Ectodermal cell (in vitro differentiated cells): ENCODE results near the gene RBM38.
A peak's percentile ranks its signal among the peaks of the same experiment; 100 is the strongest.

ENCODE experiments used
- H3K27ac ChIP-seq: 2 replicates; pipeline ENCODE4 v1.7.0; 2013; ENCODE audit warnings: mild to moderate bottlenecking, low read depth, low read length; ENCODE audit not compliant: insufficient read depth, poor library complexity, severe bottlenecking
- H3K27me3 ChIP-seq: 2 replicates; pipeline ENCODE4 v1.7.0; 2013; ENCODE audit warnings: mild to moderate bottlenecking, low read length; ENCODE audit not compliant: insufficient read depth, control insufficient read depth, poor library complexity, severe bottlenecking
- H3K36me3 ChIP-seq: one replicate; pipeline ENCODE4 v1.7.0; 2013; ENCODE audit warnings: low read length; ENCODE audit not compliant: control insufficient read depth, insufficient read depth
- H3K4me1 ChIP-seq: one replicate; pipeline ENCODE4 v1.7.0; 2013; ENCODE audit warnings: low read length; ENCODE audit not compliant: control insufficient read depth, insufficient read depth
- H3K4me3 ChIP-seq: 2 replicates; pipeline ENCODE4 v1.7.0; 2013; ENCODE audit warnings: low read depth, low read length, control low read depth; ENCODE audit not compliant: insufficient read depth
- H3K9me3 ChIP-seq: 2 replicates; pipeline ENCODE4 v1.7.0; 2013; ENCODE audit warnings: mild to moderate bottlenecking, low read length, moderate library complexity; ENCODE audit not compliant: control insufficient read depth
- WGBS, 2 experiments: methylation state at CpG; one replicate each; pipeline ENCODE4 v1.1.7; 2013; ENCODE audit warnings: missing lambda C conversion rate in 2 of 2; 5-methylcytosine and 5-hydroxymethylcytosine counted together

The RBM38 gene

DNA sequence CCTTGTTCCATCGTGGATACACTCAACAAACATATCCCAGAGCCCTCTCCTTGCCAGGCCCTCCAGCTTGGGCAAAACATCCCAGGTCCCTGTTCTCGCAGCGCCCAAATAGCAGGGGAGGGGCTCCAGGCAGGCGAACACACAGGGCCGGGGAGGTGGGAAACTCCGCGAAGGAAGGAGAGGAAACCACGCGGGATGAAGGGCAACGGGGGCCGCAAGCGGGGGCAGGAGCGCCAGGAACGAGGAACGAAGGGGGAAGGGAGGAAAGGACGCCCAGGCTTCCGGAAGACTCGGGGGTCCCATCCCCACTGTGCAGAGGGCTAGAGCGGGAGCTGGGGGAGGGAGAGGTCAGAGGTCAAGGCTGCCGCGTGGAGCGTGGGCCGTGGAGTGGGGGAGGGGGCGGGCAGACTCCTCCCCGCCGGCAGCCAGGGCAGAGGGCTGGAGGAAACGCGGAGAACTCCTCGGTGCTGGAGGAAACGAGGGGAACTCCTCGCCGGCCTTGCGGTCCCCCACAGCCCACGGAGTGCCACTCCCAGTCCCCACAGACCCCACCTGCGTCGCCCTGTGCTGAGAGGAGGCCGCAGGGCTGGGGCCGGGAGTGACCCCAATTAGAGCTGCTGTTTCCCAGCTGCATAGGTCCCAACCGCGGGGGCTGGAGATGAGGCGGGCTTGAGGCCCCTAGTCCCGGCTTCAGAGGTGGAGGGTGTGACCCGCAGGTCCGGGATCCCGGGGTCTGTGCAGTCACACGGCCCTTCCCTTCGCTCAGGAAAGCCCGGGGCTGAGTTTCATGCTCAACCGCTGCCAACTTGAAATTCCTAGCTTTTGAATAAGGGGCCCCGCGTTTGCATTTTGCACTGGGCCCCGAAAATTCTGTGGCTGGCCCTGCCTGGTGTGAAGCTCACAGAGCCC, 1.2 kb upstream of the RBM38 start:
- peaks cover 31% of the 10 kb centered on the region for H3K4me1 ChIP-seq
- peaks cover 16% of the 10 kb centered on the region for H3K27me3 ChIP-seq
- H3K27ac ChIP-seq, result no peak overlapping the region
- no peaks in the 10 kb centered on the region for H3K9me3 ChIP-seq
- H3K4me3 ChIP-seq, result peak overlapping the region; percentile 36
- 25 to 27% methylated on average over 52 of the region's 52 CpGs for WGBS, 2 experiments
- H3K36me3 ChIP-seq, result no peaks in the 10 kb centered on the region

DNA sequence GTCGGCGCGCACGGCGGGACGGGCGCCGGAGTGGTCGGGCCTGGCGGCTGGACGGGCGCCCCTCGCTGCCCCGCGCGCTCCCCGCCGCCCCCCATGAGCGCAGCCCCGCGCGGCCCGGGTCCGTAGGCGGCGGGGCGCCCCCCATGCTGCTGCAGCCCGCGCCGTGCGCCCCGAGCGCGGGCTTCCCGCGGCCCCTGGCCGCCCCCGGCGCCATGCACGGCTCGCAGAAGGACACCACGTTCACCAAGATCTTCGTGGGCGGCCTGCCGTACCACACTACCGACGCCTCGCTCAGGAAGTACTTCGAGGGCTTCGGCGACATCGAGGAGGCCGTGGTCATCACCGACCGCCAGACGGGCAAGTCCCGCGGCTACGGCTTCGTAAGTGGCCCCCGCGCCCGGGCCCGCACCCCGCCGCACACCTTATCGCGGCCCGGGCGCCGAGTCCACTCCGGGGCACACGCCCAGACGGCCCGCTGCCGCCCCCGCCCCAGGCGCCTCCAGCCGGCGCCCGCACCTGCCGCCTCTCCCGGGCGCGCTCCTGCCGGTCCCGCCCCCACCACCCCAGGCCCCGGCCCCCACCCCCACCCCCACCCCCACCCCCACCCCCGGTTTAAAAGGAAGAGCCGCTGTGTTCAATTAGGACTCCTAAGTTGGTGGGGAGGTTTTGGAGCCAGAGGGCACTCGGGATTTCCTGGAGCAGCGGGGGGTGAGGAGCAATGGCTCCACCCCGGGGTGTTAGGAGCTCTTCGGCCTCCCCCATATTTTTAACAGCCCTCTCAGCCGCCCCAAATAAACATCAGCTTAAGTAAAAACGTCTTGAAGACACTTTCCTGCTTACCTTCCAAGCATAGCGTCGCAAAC, 474 bp downstream of the RBM38 start:
- Histone ChIP-seq H3K4me1 (peaks cover 38% of the 10 kb centered on the region), H3K27ac (no peak overlapping the region), H3K4me3 (peak overlapping the region; percentile 69), H3K36me3 (peaks cover 6% of the 10 kb centered on the region), H3K27me3 (peaks cover 16% of the 10 kb centered on the region), H3K9me3 (no peaks in the 10 kb centered on the region)
- 1% methylated on average over 85 to 88 of the region's 98 CpGs for WGBS, 2 experiments

DNA sequence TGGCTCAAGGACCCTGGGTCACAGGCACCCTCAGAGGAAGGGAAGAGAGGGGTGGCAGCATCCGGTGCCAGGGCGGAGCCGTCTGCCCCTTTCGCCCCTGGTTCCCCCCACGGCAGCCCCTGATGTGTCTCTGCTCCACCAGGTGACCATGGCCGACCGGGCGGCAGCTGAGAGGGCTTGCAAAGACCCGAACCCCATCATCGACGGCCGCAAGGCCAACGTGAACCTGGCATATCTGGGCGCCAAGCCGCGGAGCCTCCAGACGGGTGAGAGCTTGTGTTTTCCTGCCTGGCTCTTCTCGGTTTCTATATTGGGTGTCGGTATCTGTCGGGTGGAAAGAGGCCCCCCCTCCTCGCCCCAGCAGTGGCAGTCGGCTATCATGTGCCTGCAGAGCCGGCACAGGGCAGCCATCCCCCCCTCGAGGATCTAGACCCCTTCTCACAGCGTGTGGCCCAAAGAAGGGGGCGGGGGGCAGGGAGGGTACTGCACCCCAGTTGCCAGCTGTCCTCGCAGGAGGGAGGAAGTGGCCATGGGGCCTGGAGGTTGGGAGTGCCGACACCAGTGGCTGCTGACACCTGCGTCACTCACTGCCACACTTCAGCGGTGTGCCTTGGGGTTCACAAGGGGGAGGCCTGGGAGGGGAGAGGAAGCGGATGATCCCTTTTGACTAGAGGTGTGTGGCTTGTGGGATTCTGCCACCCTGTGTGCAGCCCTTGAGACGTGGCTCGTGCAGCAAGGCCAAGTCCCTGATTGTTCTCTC, 1.5 kb downstream of the RBM38 start:
- Histone ChIP-seq H3K4me3 (peak overlapping the region; percentile 69), H3K4me1 (peaks cover 38% of the 10 kb centered on the region), H3K9me3 (no peaks in the 10 kb centered on the region), H3K27ac (no peak overlapping the region), H3K27me3 (peaks cover 16% of the 10 kb centered on the region), H3K36me3 (peaks cover 8% of the 10 kb centered on the region)
- 64 to 68% methylated on average over 33 of the region's 33 CpGs for WGBS, 2 experiments

DNA sequence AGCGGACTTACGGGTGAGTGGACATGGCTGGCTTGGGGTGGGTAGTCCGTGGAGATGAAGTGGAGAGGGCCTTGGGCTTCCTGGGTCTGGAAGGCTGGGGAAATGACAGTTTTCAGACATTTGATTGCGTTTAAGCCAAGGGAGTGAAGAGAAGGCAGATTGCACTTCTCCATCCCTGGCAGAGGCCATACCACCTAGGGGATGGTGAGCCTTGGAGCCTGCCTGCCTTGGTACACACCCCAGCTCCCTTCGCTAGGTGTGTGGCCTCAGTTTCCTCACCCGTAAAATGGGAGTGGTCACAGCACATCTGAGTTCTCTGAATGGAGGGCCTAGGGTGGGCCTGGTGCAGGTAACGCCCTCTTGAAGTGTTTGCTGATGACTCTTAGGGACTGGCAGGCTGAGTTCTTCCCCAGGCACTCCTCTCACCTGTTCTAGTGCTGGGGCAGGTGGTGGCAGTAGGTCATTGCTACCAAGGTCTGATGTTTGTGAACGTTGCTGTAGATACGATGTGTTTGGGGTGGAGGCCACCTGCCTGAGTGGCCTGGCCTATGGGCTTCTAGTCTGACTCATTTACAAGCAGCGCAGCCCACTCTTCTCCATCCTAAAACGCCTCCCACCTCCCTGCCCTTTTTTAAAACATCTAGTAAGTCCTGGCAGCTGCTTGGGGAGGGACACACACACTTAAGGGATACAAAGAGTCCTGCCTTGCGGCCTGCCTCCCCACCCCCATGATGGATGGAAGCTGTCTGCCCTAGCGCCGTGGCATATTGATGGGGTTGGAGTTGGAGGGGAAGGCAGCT, 2.3 kb downstream of the RBM38 start:
- WGBS, 2 experiments, result 78 to 87% methylated on average over 14 of the region's 14 CpGs
- H3K27me3 ChIP-seq, result peaks cover 16% of the 10 kb centered on the region
- no peak overlapping the region for H3K27ac ChIP-seq
- H3K4me3 ChIP-seq, result no peak overlapping the region
- H3K4me1 ChIP-seq, result peaks cover 40% of the 10 kb centered on the region
- peaks cover 8% of the 10 kb centered on the region for H3K36me3 ChIP-seq
- no peaks in the 10 kb centered on the region for H3K9me3 ChIP-seq

DNA sequence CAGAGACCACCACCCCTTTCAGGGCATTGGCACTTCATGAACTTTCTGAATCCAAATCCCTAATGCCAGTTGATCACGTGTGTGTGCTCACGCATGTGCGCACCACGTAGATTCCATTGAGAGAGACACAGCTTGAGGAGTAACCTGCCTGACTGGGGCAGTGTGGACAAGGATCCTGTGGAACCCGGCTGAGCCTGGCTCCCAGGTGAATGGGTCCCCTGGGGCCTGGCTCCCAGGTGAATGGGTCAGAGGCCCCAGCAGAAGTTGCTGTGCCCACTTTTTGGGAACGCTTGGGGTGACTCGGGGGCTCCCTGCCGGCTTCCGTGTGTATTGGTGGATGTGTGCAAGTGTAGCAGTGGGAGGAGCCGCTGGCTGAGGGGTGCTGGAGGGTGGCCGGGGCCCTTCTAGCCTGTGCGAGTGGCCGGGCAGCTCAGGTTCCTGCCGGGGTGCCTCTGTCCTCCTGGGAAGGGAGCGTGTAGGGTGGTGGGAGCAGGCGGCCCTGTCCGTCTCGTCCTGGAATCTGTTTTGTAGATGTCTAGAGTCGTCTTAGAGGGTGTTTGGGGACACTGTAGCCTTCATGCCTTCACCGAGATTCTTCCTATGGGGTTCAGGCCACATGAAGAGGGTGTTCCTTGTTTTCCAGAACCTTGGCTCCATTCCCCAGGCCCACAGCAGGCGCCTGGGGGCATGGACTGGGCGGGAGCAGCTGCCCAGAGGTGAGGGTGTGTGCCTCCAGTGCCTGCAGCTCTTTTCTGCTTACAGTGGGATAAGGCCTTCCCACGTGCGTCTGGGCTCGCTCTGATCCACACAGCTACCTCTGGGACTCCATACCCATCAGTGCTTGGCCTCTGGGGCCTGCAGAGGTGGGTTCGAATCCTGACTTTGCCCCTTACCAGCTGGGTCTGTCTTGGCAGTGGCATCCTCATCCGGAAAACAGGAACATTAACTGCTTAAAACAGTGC, 3.2 kb downstream of the RBM38 start:
- 89 to 90% methylated on average over 27 of the region's 27 CpGs for WGBS, 2 experiments
- Histone ChIP-seq H3K36me3 (peaks cover 8% of the 10 kb centered on the region), H3K4me3 (no peak overlapping the region), H3K4me1 (peaks cover 49% of the 10 kb centered on the region), H3K27me3 (peaks cover 16% of the 10 kb centered on the region), H3K27ac (no peak overlapping the region), H3K9me3 (no peaks in the 10 kb centered on the region)

DNA sequence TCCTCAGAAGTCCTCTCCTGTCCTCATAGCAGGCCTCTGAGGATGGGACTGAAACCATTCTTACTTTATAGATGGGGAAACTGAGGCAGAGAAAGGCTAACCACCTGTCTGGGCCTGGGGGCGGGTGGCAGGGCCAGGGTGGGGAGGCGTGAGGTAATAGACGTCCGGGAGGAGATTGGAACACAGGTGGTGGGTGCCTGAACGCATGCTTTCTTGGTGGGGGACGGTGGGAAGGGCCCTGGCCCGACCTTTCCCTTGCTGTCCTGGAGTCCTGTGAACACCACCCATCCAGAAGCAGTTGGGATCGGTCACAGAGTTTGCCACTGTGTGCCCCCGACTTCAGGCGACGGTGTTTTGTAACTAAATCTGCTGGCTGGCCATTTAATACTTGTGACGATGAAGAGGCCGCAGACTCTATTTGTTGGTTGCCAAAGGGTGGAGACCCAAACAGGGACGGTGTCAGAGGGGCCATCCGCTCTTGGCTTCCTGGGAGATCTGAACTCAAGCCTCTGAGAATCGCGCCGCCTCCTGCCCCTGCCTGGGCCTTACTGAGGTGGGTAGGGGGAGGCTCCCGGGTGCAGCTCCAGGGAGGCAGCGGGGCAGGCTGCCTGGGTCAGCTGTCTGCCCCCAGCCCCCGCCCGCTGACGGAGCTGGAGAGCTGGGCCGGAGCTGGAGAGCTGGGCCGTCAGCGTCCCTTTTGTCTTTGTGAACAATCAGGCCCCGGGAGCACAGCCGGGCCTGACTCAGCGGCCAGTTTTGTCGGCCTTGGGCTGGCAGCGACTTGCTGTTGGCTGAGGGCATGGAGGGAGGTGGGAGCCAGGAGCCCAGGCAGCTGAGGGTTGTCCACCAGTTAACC, 4.1 kb downstream of the RBM38 start:
- WGBS, 2 experiments, result 36 to 37% methylated on average over 31 of the region's 31 CpGs
- H3K27ac ChIP-seq, result peak overlapping the region; percentile 81

DNA sequence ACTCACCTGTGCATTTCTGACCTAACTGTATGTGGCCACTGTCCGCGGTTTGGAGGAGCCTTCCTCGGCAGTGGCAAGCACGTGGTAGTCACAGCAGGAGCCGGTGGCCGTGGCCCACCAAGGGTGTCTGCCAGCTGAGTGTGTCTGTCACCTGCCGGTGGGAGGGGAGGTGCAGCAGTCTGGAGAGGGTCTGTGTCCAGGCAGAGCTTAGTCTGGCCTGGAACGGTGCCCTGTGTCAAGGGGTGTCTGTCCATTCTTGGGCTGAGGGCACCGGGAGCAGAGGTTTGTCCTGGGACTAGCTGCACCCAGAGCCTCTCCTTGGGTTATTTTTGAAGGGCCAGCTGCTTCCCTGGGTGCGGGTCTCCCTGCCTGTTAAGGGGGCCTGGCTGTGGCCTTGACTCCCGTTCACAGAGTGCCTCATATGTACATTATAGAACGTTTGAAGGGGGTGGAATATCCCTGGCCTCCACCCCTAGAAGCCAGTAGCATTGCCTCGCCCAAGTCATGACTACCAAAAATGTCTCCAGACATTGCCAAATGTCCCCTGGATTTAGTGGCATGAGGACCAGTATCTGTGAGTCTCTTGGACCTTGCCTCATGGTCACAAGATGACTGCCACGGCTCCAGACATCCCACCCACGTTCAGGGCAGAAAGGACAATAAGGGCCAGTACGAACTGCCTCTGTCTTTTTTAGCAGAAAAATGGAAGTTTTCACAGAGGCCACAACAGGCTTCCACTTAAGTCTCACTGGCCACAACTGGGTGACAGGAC, 5.2 kb downstream of the RBM38 start:
- H3K4me1 ChIP-seq, result peaks cover 39% of the 10 kb centered on the region
- WGBS, 2 experiments, result 87 to 89% methylated on average over 16 of the region's 16 CpGs
- H3K27ac ChIP-seq, result no peak overlapping the region
- no peak overlapping the region for H3K4me3 ChIP-seq
- peaks cover 8% of the 10 kb centered on the region for H3K36me3 ChIP-seq
- no peaks in the 10 kb centered on the region for H3K9me3 ChIP-seq
- H3K27me3 ChIP-seq, result no peaks in the 10 kb centered on the region

More for the DNA sequence above, 4.1 kb downstream of the RBM38 start:
- H3K4me3 ChIP-seq, result no peak overlapping the region
- H3K4me1 ChIP-seq, result peaks cover 44% of the 10 kb centered on the region
- peaks cover 8% of the 10 kb centered on the region for H3K36me3 ChIP-seq
- peaks cover 7% of the 10 kb centered on the region for H3K27me3 ChIP-seq
- H3K9me3 ChIP-seq, result no peaks in the 10 kb centered on the region
